Activated T-helper 2 cell treated with anti-CD3 and anti-CD28 coated beads, Interferon-gamma antibody, Interleukin-2, Interleukin-4, amounts not matched to agents 10 μg/mL and 5 μg/mL and 100 μg/mL, durations not matched to agents 14 hours and 24 hours and 36 hours (primary cell): ENCODE results near the gene LMX1A. TPM values are rescaled to one million over a fixed set of nuclear protein-coding genes. Genes with fewer than 3 reads are reported as not detected.

Experiments used
- DNase-seq: peaks from one replicate; pipeline ENCODE4 v3.0.0; 2021; ENCODE audit warnings: low spot score
- H3K27ac Mint-ChIP-seq: one replicate; pipeline ENCODE4 v1.8.0; 2021; ENCODE audit warnings: mixed read lengths
- H3K27me3 Mint-ChIP-seq: one replicate; pipeline ENCODE4 v1.8.0; 2021; ENCODE audit warnings: low read depth, mixed read lengths
- H3K36me3 Mint-ChIP-seq: one replicate; pipeline ENCODE4 v1.8.0; 2021; ENCODE audit warnings: low read depth, mixed read lengths
- H3K4me1 Mint-ChIP-seq: one replicate; pipeline ENCODE4 v1.8.0; 2021; ENCODE audit warnings: low read depth, mixed read lengths
- H3K4me3 Mint-ChIP-seq: one replicate; pipeline ENCODE4 v1.8.0; 2021; ENCODE audit warnings: low read depth, mild to moderate bottlenecking, moderate library complexity, mixed read lengths
- H3K9me3 Mint-ChIP-seq: one replicate; pipeline ENCODE4 v1.8.0; 2021; ENCODE audit warnings: mixed read lengths
- intact Hi-C: fragments of 100-400 bp; cut with micrococcal nuclease; formaldehyde crosslinking; loops from one replicate; pipeline ENCODE4 v1.15.1; 2023
- total RNA-seq: library from RNA; stranded (reverse); gene quantifications from 2 replicates; pipeline ENCODE4 v1.2.3, GENCODE V29; 2022

Gene LMX1A
- total RNA-seq, 1 donor from 2014 or later = not detected

DNA sequence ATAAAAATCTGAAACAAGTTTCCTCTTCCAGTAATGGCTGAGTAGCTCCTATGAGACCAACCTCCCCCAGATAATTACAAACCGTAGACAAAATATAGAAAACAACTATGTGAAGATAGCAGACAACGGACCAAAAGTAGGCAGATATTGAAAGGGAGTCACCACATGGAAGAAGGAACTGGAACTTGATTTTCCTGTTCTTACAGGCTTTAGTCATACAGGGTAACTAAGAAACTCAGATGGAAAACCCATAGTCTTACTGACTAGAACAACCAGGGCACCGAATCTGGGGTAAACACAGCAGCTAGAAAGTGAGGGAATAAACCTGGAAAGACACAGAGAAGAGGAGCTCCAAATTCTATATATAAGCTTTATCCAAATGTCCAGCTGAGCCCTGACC is 26.0 kb downstream of the LMX1A start:
- H3K9me3 Mint-ChIP-seq = no peaks in the 10 kb centered on the region
- no peak overlapping the region for H3K4me3 Mint-ChIP-seq
- intact Hi-C loops = no loop called here
- H3K4me1 Mint-ChIP-seq = no peaks in the 10 kb centered on the region
- H3K27me3 Mint-ChIP-seq = peaks cover 5% of the 10 kb centered on the region
- H3K27ac Mint-ChIP-seq = no peak overlapping the region
- no peaks in the 10 kb centered on the region for H3K36me3 Mint-ChIP-seq
- no peak for DNase-seq

DNA sequence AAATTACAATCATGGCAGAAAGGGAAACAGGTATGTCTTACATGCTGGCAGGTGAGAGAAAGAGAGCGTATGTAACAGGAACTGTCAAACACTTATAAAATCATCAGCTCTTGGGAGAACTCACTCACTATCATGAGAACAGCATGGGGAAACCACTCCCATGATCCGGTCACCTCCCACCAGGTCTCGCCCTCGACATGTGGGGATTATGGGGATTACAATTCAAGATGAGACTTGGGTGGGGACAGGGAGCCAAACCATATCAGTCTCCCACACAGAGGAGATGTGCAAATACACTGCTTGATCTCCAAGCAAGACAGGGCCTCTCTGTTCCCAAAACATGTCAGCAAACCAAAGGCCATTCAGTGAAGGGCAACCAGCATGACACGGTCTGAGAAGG is 27.4 kb downstream of the LMX1A start:
- Mint-ChIP-seq H3K36me3 (no peaks in the 10 kb centered on the region), H3K4me3 (no peak overlapping the region), H3K9me3 (no peaks in the 10 kb centered on the region), H3K27me3 (peaks cover 9% of the 10 kb centered on the region), H3K27ac (no peak overlapping the region), H3K4me1 (no peaks in the 10 kb centered on the region)
- intact Hi-C loops = no loop called here
- DNase-seq = no peak

DNA sequence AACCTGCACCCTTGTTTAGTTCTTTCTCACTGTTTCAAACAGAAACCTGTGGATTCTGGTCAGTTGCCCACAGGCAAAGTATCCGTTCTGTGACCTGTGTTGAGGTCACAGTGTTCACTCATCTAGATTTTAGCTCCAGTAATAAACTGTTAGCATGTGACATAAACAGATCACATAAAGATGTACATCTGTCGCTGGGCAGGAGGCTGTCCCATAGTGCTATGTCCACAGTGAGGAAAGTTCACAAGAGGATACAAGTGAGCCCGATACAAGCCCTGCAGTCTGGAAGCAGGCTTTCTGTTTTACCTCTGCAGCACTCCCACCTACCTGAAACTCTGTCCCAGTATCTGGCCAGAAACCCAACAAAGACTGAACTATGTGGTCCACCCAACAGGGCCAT is 28.4 kb downstream of the LMX1A start:
- no peak for DNase-seq
- Mint-ChIP-seq H3K27me3 (peaks cover 9% of the 10 kb centered on the region), H3K4me1 (no peaks in the 10 kb centered on the region), H3K9me3 (no peaks in the 10 kb centered on the region), H3K27ac (no peak overlapping the region), H3K4me3 (no peak overlapping the region), H3K36me3 (no peaks in the 10 kb centered on the region)
- intact Hi-C loops = no loop called here

DNA sequence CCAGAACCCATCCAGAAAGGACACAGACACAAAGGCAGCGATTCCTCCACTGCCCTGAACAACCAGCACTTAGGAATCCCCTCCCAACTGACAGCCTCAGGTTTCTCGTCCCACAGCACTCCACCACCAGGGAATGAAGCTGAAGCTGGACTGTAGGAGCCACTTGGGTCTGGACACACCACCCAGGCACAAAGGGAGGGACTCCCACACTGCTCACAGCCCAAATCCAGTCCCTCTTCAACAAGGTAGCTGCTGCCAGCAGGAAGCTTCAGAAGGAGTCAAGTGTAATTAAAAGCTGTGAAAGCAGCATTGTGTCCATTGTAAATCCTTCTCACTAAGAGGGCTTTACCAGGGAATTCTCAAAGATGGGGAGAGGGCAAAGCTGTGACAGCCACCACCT is 29.0 kb downstream of the LMX1A start:
- no peak overlapping the region for H3K27ac Mint-ChIP-seq
- no peak overlapping the region for H3K4me3 Mint-ChIP-seq
- intact Hi-C loops = no loop called here
- no peaks in the 10 kb centered on the region for H3K36me3 Mint-ChIP-seq
- H3K27me3 Mint-ChIP-seq = peaks cover 9% of the 10 kb centered on the region
- DNase-seq = no peak
- no peaks in the 10 kb centered on the region for H3K9me3 Mint-ChIP-seq
- no peaks in the 10 kb centered on the region for H3K4me1 Mint-ChIP-seq

DNA sequence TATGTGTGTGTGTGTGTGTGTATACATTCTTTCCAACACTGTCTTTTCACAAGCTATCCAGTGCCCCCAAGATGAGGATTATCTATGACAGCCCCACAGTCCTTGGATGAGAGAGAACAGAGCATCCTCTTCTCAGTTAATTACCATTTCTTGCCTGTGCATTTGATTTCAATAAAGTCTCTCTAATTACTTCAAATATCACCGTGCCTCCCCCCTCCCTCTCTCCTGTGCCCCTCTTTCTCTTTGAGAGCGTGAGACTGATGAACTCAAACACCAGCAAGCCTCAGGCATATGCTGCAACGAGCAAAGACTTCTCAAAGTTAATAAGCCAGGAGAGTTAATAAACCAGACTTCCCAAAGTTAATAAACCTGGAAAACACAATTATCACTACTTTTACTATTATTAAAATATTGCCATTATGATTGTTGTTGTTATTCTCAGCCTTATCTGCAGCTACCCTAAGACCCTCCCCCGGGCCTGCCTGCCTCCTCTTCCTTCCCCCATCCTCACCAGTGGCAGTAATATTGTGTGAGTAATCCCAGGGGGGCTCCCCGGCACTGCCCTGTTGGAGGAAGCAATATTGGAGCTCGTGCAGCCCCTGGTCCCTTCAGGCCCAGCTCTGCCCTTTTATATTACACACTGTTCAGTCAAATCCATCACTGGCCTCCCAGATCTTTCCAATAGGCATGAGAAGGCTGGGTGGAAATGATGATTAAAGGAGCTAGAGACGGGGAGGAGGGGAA is 30.9 kb downstream of the LMX1A start:
- no peak for DNase-seq
- H3K27me3 Mint-ChIP-seq = peaks cover 11% of the 10 kb centered on the region
- no peaks in the 10 kb centered on the region for H3K9me3 Mint-ChIP-seq
- intact Hi-C loops = no loop called here
- H3K4me1 Mint-ChIP-seq = no peaks in the 10 kb centered on the region
- no peaks in the 10 kb centered on the region for H3K36me3 Mint-ChIP-seq
- H3K27ac Mint-ChIP-seq = no peak overlapping the region
- H3K4me3 Mint-ChIP-seq = no peak overlapping the region

DNA sequence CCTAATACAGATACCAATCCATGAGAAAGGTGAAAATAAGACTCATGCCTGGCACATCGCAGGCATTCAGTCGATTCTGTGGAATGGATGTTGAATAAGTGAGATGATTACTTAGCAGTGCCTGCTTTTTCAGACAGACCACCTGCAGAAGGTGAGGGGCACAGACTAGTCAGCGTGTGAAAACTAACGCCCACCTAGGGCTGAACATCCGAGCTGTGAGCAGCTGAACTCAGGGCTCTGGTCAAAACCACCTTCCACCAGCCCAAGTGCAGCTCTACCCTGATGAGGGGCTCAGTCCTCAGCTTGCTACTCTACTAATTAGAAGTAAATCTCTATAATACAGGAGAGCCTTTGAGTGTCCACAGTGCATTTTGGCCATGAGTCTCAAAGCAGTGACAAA is 32.5 kb downstream of the LMX1A start:
- Mint-ChIP-seq H3K4me3 (no peak overlapping the region), H3K9me3 (no peaks in the 10 kb centered on the region), H3K27ac (no peak overlapping the region), H3K27me3 (peaks cover 13% of the 10 kb centered on the region), H3K36me3 (no peaks in the 10 kb centered on the region), H3K4me1 (no peaks in the 10 kb centered on the region)
- no peak for DNase-seq
- intact Hi-C loops = no loop called here

DNA sequence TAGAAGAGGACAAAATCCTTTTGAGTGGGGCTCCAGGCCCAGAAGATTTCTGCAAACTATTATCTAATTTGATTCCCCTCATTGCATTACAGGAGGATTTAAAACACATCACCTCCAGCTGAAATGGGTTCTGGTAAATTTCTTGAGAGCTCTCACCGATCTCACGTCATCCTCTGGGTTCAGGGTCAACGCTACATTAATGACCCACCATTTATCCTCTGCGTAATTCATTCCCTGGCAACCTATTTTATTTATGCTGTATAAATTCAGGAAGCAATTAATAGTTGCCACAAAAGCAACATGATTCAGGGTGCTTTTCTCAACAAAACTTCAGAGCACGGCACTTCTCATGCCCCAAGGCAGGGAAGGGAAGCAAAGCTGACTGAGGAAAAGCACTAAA is 38.9 kb downstream of the LMX1A start:
- intact Hi-C loops = no loop called here
- Mint-ChIP-seq H3K27me3 (peaks cover 15% of the 10 kb centered on the region), H3K4me1 (no peaks in the 10 kb centered on the region), H3K9me3 (no peaks in the 10 kb centered on the region), H3K36me3 (no peaks in the 10 kb centered on the region), H3K27ac (no peak overlapping the region), H3K4me3 (no peak overlapping the region)
- DNase-seq = no peak

DNA sequence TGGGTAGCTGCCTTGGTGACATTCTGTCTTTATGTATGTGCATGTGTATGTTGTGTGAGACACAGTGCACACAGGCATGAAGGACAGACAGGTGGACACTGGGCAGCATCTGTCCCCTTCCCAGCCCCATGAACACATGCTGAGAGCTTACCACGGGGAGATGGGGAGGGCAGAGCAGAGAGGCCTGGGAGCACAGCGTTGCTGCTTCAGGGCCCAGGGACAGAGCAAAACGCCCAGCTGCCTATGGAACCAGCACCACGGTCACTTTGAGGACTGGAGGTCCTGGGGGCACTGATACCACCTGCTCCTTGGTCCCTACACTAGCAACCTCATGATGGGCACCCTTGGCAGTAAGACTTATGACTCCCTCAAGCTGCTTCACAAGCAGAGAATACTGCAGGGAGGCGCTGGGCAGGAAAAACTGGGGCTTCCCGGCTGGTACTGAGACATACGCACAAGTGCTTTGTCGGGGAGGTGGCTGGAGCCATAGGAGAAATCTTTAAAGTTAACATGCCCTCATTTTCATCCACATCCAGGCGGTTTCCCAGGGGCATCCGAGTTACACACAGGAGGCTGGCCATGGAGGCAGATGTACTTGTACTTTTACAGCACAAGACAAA is 40.3 kb downstream of the LMX1A start:
- no peak overlapping the region for H3K27ac Mint-ChIP-seq
- no peak overlapping the region for H3K4me3 Mint-ChIP-seq
- DNase-seq = no peak
- peaks cover 13% of the 10 kb centered on the region for H3K27me3 Mint-ChIP-seq
- no peaks in the 10 kb centered on the region for H3K36me3 Mint-ChIP-seq
- intact Hi-C loops = no loop called here
- H3K9me3 Mint-ChIP-seq = no peaks in the 10 kb centered on the region
- no peaks in the 10 kb centered on the region for H3K4me1 Mint-ChIP-seq

DNA sequence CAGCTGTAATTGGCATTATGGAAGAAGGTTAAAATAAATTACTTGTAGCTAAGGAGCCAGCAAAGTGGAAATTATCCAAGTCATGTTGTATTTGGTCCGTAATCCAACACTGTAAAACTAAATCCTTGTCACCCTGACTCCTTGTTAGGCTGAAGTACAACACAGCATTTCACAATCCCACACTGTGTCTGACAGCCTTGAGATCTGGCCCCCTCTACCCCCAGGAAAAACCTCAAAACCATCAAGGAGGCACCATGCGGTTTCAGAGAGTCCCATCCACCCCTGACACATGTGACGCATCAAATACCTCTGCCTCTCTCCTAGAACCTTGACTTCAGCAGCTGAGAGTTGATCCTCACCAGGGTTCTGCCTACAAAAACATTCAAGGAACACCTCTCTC is 41.0 kb downstream of the LMX1A start:
- no peaks in the 10 kb centered on the region for H3K4me1 Mint-ChIP-seq
- no peaks in the 10 kb centered on the region for H3K36me3 Mint-ChIP-seq
- DNase-seq = no peak
- peaks cover 13% of the 10 kb centered on the region for H3K27me3 Mint-ChIP-seq
- no peak overlapping the region for H3K4me3 Mint-ChIP-seq
- no peak overlapping the region for H3K27ac Mint-ChIP-seq
- no peaks in the 10 kb centered on the region for H3K9me3 Mint-ChIP-seq
- intact Hi-C loops = no loop called here

DNA sequence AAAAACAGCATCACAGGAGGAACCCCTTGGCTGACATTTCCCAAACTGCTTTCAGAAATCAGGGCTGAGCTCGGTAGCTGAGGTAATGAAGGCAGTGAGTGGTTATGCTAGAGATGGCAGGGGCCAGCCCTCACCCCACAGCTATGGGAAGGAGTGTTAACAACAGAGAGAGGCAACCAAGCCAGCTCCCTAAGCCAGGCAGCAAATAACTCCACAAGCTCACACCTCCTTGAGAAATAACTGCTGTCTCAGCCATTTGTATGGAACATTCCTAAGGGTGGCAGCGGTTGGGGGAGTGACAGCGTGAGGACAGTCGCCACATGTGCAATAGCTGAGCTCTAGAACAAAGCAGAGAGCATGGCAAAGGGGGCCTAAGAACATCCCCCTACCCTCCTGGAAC is 42.6 kb downstream of the LMX1A start:
- intact Hi-C loops = no loop called here
- H3K4me3 Mint-ChIP-seq = no peak overlapping the region
- no peak for DNase-seq
- no peaks in the 10 kb centered on the region for H3K4me1 Mint-ChIP-seq
- H3K36me3 Mint-ChIP-seq = no peaks in the 10 kb centered on the region
- H3K27ac Mint-ChIP-seq = no peak overlapping the region
- no peaks in the 10 kb centered on the region for H3K9me3 Mint-ChIP-seq
- peaks cover 9% of the 10 kb centered on the region for H3K27me3 Mint-ChIP-seq

DNA sequence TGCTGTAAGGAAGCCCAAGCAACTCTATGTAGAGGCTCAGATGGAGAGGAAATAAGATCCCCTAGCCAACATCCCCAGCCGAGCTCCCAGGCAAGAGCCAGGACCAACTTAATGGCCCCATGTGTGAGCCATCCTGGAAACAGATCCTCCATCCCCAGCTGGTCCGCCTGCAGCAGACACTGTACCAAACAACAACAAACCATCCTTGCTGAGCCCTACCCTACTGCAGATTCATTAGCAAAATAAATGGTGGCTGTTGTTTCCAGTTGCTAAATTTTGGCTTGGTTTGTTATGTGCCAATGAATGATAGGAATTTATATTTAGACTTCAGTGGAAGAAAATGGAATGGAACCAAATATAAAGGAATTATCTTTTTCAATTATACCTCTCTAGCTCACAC is 43.9 kb downstream of the LMX1A start:
- Mint-ChIP-seq H3K4me3 (no peak overlapping the region), H3K4me1 (no peaks in the 10 kb centered on the region), H3K36me3 (no peaks in the 10 kb centered on the region), H3K27ac (no peak overlapping the region), H3K9me3 (no peaks in the 10 kb centered on the region), H3K27me3 (peaks cover 7% of the 10 kb centered on the region)
- intact Hi-C loops = no loop called here
- no peak for DNase-seq

DNA sequence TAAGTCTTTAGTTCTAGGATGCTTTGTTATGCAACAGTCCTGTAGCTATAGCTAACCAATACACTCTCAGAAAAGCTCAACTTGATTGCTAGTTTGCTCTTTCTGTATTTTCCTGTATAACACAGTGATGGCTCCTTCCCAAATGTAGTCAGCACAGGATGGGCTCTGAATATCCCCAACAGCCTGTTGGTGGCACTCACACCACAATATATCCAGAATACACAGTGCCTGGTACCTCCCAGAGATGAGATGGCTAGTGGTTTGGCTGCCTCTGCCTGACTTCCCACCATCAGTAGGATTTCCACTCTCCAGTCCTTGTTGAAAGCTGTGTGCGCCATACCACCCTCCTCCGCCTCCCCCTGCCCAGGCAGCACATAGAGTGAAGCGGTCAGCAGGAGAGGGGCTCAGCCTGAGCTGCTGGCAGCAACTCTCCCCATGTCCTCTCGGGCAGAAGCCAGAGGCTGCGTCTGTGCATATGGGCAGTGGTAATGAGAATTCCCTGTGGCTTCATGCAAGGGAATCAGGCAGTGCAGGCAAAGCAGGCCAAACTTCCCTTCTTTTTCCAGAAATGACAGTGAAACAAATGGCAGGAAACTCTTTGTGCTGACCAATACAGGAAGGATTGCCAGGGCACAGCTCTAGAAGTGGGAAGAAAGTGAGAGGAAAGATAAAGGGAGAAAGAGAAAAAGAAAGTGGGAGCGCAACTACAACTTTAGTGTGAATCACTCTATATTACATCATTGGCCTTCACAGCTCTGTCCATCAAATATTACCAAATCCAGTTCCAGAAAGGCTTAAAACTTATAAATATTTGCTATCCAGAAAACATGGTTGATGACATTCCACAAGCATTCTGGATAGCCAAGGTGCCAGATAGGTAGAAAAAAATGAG is 49.7 kb downstream of the LMX1A start:
- Mint-ChIP-seq H3K4me1 (no peaks in the 10 kb centered on the region), H3K4me3 (no peak overlapping the region), H3K27ac (no peak overlapping the region), H3K27me3 (no peaks in the 10 kb centered on the region), H3K9me3 (no peaks in the 10 kb centered on the region), H3K36me3 (no peaks in the 10 kb centered on the region)
- intact Hi-C loops = no loop called here
- DNase-seq = no peak

DNA sequence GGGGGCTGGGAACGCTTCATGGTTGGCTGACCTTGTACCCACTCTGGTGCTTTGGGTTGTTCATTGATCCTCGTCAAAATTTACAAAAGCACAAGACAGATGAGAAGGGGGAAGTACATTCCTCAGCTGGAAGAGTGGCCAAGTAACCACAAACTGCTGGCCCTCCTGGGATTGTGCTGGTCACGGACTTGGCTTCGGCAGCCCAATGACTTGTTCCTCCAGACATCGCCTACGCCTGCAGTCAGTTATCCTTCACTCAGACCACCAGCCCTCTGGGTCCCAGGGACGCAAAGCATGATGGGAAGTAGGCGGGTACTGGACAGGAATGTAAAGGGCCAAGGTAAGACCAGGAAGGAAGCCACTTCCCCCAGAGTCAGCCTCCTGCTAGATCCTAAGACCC is 53.1 kb downstream of the LMX1A start:
- Mint-ChIP-seq H3K27me3 (no peaks in the 10 kb centered on the region), H3K4me1 (no peaks in the 10 kb centered on the region), H3K9me3 (no peaks in the 10 kb centered on the region), H3K27ac (no peak overlapping the region), H3K4me3 (no peak overlapping the region), H3K36me3 (no peaks in the 10 kb centered on the region)
- no peak for DNase-seq
- intact Hi-C loops = no loop called here
